Kidney epithelial cell (primary cell): Measurements from ENCODE around the gene NSMCE1. TPM values are rescaled to one million over a fixed set of nuclear protein-coding genes. Genes with fewer than 3 reads are reported as not detected.

Source experiments
- DNase-seq: peaks from one replicate; pipeline ENCODE4 v3.0.0-alpha.2; 2010; ENCODE audit warnings: low read depth
- H3K27me3 ChIP-seq: 2 replicates; pipeline ENCODE4 v1.6.0; 2011; ENCODE audit warnings: low read length; ENCODE audit not compliant: control insufficient read depth, insufficient read depth
- H3K36me3 ChIP-seq: 2 replicates; pipeline ENCODE4 v1.5.1; 2011; ENCODE audit warnings: low read length; ENCODE audit not compliant: control insufficient read depth, insufficient read depth
- H3K4me3 ChIP-seq: 2 replicates; pipeline ENCODE4 v1.5.1; 2011; ENCODE audit warnings: low read depth, mild to moderate bottlenecking, control low read depth, low read length
- total RNA-seq: library from RNA; depleted of rRNA; stranded (reverse); fragments of >200 nt; gene quantifications from 2 replicates; pipeline ENCODE4 v1.2.3, GENCODE V29; 2015
- TF ChIP-seq, protein P1 (sequence below): IDR thresholded peaks from 2 replicates; pipeline ENCODE4 v1.5.1; 2011; ENCODE audit warnings: mild to moderate bottlenecking, moderate library complexity, low read length, control low read depth, inconsistent platforms; ENCODE audit not compliant: insufficient read depth, poor library complexity, severe bottlenecking

NSMCE1 gene
- total RNA-seq, 1 donor from 2014 or later = 94.8 TPM

DNA sequence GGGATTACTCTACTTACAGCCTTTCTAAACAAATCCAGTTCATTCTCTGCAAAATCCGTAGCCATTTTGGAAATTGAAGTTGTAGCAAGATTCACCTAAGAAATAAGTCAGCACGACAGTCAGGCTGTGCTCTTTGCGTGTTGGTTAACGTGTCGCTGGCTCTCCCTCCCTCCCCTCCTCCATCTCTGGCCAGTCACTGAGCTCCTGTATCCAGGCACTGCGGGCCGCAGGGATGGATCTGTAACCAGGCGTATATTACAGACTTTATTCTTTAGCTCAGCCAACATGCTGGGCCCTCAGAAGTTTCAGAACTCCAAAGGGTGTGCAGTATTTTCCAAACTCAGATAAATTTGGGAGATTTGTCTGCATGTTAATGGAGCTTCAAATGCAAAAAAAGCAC is 34.4 kb downstream of the NSMCE1 start:
- Histone ChIP-seq H3K27me3 (no peaks in the 10 kb centered on the region), H3K4me3 (no peak overlapping the region), H3K36me3 (peaks cover 4% of the 10 kb centered on the region)
- DNase-seq = no peak
- TF ChIP-seq, protein P1, sequence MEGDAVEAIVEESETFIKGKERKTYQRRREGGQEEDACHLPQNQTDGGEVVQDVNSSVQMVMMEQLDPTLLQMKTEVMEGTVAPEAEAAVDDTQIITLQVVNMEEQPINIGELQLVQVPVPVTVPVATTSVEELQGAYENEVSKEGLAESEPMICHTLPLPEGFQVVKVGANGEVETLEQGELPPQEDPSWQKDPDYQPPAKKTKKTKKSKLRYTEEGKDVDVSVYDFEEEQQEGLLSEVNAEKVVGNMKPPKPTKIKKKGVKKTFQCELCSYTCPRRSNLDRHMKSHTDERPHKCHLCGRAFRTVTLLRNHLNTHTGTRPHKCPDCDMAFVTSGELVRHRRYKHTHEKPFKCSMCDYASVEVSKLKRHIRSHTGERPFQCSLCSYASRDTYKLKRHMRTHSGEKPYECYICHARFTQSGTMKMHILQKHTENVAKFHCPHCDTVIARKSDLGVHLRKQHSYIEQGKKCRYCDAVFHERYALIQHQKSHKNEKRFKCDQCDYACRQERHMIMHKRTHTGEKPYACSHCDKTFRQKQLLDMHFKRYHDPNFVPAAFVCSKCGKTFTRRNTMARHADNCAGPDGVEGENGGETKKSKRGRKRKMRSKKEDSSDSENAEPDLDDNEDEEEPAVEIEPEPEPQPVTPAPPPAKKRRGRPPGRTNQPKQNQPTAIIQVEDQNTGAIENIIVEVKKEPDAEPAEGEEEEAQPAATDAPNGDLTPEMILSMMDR = no peak

DNA sequence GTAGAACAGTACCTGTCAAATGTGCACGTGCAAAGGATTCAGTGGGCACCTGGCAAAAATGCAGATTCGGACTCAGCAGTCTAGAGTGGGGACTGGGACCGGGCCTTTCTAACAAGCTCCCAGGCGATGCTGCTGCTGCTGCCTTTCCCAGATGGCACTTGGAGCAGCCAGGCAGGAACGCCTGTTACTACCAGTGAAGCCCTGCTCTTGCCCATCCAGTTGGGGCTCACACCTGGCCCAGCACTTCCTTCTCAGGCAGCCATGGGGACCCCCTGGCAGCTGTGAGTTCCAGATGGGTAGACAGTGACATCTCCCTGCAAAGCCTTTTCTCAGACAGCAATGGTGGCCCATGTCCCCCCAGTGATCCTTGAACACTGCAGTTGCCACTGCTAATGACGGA is 34.8 kb downstream of the NSMCE1 start:
- Histone ChIP-seq H3K27me3 (no peaks in the 10 kb centered on the region), H3K36me3 (peaks cover 4% of the 10 kb centered on the region), H3K4me3 (no peak overlapping the region)
- TF ChIP-seq, protein P1 = no peak
- no peak for DNase-seq

DNA sequence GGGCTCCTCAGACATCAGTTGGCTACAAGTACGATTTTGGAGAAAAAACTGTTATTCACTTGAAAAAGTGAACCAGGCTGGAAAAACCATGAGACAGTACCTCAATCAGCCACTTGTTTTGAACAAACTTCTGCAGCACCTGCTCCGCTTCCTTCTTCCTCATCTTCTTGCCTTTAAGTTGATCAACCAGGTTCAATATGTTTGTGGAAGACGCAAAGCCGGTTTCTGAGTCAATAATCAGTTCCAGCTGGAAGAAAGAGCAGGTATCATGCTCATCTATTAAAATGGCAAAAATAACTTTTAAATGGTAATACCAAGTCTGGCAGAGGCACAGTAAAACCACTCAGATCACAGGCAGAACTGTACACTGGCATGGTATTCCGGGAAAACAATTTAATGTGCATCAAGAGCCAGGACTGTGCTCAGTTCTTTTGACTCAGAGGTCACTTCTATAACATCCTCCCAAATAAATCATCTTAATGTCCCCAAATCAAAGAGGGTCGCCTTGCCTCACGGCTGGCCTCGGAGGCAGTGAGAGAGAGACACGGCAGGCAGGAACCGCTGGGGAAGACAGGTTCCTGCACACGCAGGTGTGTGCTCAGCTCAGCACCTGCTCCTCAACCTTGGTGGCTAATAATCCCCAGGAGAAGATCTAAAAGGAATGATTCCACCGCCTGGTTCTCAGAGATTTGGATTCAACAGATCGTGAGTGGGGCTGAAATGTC is 35.5 kb downstream of the NSMCE1 start:
- TF ChIP-seq, protein P1 = no peak

DNA sequence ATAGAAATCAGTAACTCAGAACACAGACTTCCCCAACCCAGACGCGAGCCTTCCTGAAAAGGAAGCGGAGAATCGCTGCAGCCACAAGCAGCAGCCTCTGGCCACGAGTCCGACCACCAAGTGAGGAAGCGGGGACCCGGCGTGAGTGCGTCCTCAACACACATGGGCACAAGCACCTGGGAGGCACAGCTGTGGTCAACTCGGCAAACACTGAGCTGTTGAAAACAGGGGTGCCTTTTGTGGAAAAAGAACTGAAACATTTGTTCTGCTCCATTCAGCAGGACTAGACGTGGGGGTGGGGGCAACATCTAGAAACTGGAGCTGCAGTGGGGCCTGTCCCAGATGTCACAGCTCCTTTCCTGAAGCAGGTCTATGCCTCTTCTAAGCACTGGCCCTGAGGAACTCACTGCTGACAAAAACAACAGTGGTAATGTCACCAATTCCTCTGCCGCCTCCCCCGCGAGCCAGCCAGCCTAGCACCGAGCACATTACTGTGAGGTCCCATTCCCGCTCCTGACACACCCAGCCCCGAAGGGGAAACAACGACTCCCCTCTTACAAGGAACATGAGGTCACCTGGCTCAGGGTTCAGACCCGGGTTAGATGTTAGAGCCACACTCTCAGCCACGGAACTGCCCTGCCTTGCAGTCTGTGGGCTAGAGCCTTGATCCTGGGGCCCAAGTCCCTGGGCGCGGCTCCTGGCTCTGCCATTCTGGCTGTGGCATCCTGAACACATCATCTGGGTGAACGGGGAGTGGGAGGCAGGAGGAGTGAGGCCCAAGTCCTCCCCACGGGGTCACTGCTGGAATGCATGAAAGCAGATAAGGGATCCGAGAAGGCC is 36.3 kb downstream of the NSMCE1 start:
- Histone ChIP-seq H3K4me3 (no peak overlapping the region), H3K36me3 (peaks cover 4% of the 10 kb centered on the region), H3K27me3 (no peaks in the 10 kb centered on the region)
- no peak for DNase-seq
- TF ChIP-seq, protein P1 = no peak

More for the DNA sequence above, 35.5 kb downstream of the NSMCE1 start:
- Histone ChIP-seq H3K27me3 (no peaks in the 10 kb centered on the region), H3K4me3 (no peak overlapping the region), H3K36me3 (peaks cover 4% of the 10 kb centered on the region)
- no peak for DNase-seq

DNA sequence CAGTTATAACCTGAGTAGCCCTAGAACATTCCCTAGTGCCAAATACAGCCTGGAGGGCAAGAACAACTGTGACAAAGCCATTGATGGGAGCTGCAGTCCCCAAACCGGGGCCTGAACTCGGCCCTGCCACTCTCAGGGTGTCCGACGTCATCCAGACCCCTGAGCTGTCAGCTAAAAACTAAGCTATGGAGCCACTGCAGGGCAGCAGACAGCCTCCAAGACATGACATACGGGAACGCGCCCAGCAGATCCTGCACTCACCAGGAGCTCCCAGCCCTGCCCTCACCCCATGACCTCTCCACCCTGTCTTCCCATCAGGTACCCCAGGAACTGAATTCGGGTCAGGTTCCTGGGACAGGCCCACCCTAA is 36.9 kb downstream of the NSMCE1 start:
- Histone ChIP-seq H3K4me3 (no peak overlapping the region), H3K27me3 (no peaks in the 10 kb centered on the region), H3K36me3 (peaks cover 4% of the 10 kb centered on the region)
- TF ChIP-seq, protein P1 = no peak
- DNase-seq = no peak
